ENCODE results near the gene BCORL1.

The BCORL1 gene

DNA sequence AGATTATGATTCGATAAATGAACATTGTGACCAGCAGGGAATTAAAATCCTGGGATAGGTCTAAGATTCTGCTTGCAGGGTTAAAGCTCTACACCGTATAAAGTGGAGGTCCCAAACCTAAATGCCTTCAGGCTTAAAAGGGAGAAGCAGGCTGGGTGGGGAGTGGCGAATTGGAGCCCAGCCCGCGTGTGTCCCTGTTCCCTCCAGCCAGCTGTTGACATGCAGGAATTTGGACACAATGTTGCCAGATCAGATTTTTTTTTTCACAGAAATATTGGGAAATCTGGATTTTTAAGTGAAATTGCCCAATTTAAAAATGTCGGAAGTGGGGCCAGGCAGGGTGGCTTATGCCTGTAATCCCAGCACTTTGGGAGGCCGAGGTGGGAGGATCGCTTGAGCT, 67.4 kb downstream of the BCORL1 start:
- DNase-seq, result no peak
- TF ChIP-seq POLR2A (IDR thresholded peaks at IDR 0.05; ENCODE audit: low read length) (no peak), GATA1 (IDR thresholded peaks at IDR 0.05; ENCODE audit: low read depth, low read length) (no peak)

DNA sequence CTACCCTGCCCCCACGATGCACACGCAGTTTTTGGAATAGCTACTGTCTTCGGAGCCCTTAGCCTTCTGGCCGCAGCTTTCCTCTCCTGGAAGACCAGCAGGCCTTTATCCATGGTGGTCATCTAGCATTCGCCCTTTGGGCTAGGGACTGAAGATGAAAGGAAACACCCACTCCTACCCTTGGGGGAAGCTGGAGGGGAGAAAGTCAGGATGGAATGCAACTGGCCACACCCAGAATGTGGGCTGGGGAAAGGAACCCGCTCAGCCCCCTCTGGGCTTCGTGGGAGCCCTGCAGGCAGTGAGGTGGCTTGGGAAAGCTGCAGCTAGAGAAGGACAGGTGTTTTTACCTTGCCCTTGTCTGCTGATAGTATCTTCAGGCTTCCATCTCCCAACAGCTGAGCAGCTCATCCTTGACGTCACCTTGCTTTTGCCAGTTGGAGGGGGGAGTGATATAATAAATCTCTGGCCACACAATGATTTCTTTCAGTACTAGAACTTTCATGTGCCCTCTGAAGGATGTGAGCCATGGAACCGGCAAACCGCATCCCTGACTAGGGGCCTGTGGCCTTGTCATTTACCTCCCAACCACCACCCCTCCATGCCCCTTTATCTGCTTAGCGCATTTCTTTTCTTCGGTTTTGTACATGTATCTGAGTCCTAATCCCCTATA, 68.9 kb downstream of the BCORL1 start:
- TF ChIP-seq GATA1 (IDR thresholded peaks at IDR 0.05; ENCODE audit: low read depth, low read length) (no peak), POLR2A (IDR thresholded peaks at IDR 0.05; ENCODE audit: low read length) (no peak)

DNA sequence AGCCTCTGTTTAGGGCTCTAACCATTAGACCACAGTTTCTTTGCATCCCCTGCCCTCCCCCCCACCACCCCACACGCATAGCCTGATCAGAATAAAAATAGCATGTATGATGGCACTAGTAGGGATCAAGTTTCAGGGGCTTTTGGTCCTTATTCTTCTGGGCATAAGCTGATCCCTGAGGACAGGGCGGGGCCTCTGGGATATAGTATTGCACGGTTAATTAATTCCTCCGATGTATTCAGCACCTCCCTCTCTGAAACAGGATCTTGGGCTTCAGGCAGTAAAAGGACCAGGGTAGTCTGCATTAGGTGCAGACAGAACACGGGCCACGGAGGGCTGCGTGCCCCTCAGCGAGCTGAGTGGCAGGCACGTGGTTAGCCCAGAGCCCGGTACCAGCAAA, 70.8 kb downstream of the BCORL1 start:
- no peak for DNase-seq
- no peak for TF ChIP-seq GATA1 (IDR thresholded peaks at IDR 0.05; ENCODE audit: low read depth, low read length)
- no peak for TF ChIP-seq POLR2A (IDR thresholded peaks at IDR 0.05; ENCODE audit: low read length)

More for the DNA sequence above, 68.9 kb downstream of the BCORL1 start:
- DNase-seq, result no peak

GRCh38 chrX:130055103-130055502, 72.7 kb downstream of the BCORL1 start:
- DNase-seq, result no peak
- no peak for TF ChIP-seq POLR2A (IDR thresholded peaks at IDR 0.05; ENCODE audit: low read length)

DNA sequence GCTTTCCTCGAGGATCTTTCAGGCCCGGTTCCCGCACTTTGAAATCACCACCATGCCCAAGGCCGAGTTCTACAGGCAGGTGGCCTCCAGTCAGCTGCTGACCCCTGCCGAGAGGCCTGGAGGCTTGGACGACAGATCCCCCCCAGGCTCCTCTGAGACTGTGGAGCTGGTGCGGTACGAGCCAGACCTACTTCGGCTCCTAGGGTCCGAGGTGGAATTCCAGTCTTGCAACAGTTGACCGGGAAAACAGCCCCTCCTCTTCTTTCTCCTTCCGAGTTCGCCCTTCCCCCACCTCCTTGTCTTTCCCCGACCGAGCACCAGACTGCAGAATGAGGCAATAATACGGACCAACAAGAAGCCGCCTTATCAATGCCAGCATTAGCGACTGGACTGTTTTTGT, 73.5 kb downstream of the BCORL1 start:
- no peak for DNase-seq
- TF ChIP-seq GATA1 (IDR thresholded peaks at IDR 0.05; ENCODE audit: low read depth, low read length), result no peak
- TF ChIP-seq POLR2A (IDR thresholded peaks at IDR 0.05; ENCODE audit: low read length), result no peak

DNA sequence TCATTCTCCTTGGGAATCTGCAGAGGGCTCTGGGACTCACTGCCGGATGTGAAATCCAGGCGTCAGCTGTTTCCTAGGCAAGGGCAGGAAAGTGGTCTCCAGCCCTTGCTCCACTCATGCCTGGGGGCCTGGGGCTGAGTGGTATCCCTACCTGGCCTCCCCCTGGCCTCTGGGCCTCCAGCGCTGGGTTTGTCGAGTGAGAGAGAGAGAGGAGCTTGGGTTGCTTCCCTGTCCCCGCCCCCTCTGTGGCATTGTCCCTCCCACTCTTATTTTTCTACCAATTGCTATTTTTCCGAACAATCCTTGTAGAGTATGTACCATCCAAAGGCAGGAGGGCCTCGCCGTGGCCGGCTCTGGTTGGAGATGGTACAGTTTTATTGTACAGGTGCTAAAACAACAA, 74.8 kb downstream of the BCORL1 start:
- no peak for DNase-seq
- TF ChIP-seq GATA1 (IDR thresholded peaks at IDR 0.05; ENCODE audit: low read depth, low read length) (no peak), POLR2A (IDR thresholded peaks at IDR 0.05; ENCODE audit: low read length) (no peak)

- TF ChIP-seq GATA1 (IDR thresholded peaks at IDR 0.05; ENCODE audit: low read depth, low read length), result no peak
- no peak for TF ChIP-seq POLR2A (IDR thresholded peaks at IDR 0.05; ENCODE audit: low read length)
- no peak for DNase-seq
These were observed 76.2 kb downstream of the BCORL1 start for GRCh38 chrX:130058652-130059051.

- TF ChIP-seq POLR2A (IDR thresholded peaks at IDR 0.05; ENCODE audit: low read length), result no peak
- no peak for TF ChIP-seq GATA1 (IDR thresholded peaks at IDR 0.05; ENCODE audit: low read depth, low read length)
- DNase-seq, result peak; percentile 82 to 89
These were observed 78.0 kb downstream of the BCORL1 start for GRCh38 chrX:130060122-130061069.

DNA sequence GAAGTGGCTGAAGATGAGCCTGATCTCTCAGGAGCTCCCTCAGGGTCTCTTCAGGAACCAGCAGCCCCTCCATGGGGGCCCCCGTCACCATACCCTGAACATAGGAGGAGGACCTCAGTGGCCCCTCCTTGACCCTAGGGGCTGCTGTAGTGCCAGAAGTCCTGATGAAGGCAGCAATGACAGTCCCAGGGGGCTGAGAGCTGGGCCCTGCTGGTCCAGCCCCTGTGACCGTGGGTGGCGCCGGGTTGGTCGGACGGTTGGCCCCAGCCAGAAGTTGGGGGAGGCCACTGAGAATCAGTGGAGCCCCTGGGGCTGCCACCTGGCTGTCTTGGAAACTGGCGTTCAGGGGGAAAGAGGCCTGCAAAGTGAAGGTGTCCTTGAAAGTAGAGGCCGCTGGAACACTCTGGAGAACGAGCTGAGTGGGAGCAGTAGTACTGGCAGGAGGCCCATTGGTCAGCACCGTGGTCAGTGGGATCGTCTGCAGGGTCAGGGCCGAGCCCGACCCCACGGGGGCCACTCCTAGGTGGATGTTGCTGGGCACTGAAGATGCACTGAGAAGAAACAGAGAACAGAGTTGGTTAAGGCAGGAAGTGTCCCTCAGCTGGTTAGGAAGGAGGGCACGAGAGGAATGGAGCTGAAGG, 84.7 kb downstream of the BCORL1 start:
- DNase-seq, result no peak
- TF ChIP-seq POLR2A (IDR thresholded peaks at IDR 0.05; ENCODE audit: low read length) (no peak), GATA1 (IDR thresholded peaks at IDR 0.05; ENCODE audit: low read depth, low read length) (no peak)

GRCh38 chrX:130071611-130072344, 89.3 kb downstream of the BCORL1 start:
- DNase-seq, result peak; percentile 39 to 52
- TF ChIP-seq POLR2A (IDR thresholded peaks at IDR 0.05; ENCODE audit: low read length) (no peak), GATA1 (IDR thresholded peaks at IDR 0.05; ENCODE audit: low read depth, low read length) (no peak)

DNA sequence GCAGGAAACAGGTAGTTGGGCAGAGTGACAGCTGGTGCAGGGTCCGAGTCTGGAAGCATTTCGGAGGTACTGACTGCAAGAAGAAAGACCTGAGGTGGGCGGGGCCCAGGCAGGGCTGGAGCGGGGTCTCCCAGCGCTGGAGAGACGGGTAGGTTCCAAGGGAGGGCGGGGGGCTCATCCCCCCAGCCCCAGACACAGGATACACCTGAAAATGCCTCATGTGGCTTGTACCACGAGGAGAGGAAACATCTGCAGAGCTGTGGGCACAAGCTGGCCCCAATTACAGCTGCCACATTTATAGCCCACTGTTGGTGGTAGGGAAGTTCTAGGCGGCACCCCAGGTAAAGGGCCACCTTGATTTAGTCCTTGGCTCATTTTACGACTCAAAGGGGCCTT, 89.9 kb downstream of the BCORL1 start:
- TF ChIP-seq POLR2A (IDR thresholded peaks at IDR 0.05; ENCODE audit: low read length) (no peak), GATA1 (IDR thresholded peaks at IDR 0.05; ENCODE audit: low read depth, low read length) (no peak)
- no peak for DNase-seq

DNA sequence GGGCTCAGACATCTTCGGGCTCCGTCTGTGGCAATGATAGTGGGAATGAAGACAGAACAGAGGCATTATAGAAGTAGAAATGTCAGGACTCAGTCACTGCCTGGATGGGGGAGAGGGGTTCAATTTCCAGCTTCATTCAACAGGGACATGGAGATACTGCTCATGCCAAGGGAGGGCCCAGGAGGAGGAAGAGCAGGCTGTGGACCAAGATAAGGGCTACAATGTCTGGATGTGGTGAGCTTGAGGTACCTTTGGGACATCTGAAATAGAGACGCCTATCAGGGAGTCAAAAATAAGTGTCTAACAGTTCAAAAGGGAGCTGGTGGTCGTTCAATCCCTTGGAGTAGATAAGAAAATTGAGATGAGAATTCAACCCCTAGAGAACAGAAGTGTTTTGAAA, 93.3 kb downstream of the BCORL1 start:
- peak; percentile 41 to 62 for DNase-seq
- no peak for TF ChIP-seq POLR2A (IDR thresholded peaks at IDR 0.05; ENCODE audit: low read length)
- no peak for TF ChIP-seq GATA1 (IDR thresholded peaks at IDR 0.05; ENCODE audit: low read depth, low read length)

GRCh38 chrX:130079824-130080406, 97.5 kb downstream of the BCORL1 start:
- DNase-seq, result peak; percentile 61 to 82
- TF ChIP-seq POLR2A (IDR thresholded peaks at IDR 0.05; ENCODE audit: low read length), result no peak

Measured in erythroblast (primary cell).